A549 (cell line): ENCODE data around the gene JHY. TPM values are rescaled to one million over a fixed set of nuclear protein-coding genes. Genes with fewer than 3 reads are reported as not detected.

ENCODE experiments used
- ATAC-seq, 2 experiments: fragments of 200-7000 bp in 1 of 2; fragments of >200 bp in 1 of 2; cut with Nextera tagmentation in 1 of 2; cut with Tn5 transposase in 1 of 2; 3 replicates each; pipeline versions ENCODE4 v1.8.0 to v1.9.1; 2018 to 2020; ENCODE audit warnings: mild to moderate bottlenecking in 1 of 2, moderate library complexity in 1 of 2
- CTCF ChIA-PET: fragments of 300-600 bp; sonication (Branson Sonifier 250); formaldehyde crosslinking; extraction: SDS; loops from one replicate; lab custom pipeline; 2021; ENCODE audit warnings: antibody characterized with exemption, inconsistent platforms; lab: Yijun Ruan, JAX
- POLR2A ChIA-PET: fragments of 350-600 bp; formaldehyde crosslinking; extraction: SDS; loops from one replicate; lab custom pipeline; 2021; ENCODE audit warnings: antibody characterized with exemption, inconsistent platforms; lab: Yijun Ruan, JAX
- DNase-seq, 2 experiments: peaks; one replicate each; pipeline versions ENCODE4 v3.0.0 to v3.0.0-alpha.2; 2011 to 2016; ENCODE audit warnings: low read depth in 1 of 2, low spot score in 1 of 2
- FAIRE-seq: peaks from 2 replicates; lab custom pipeline; 2011; peaks lifted over from hg19 to GRCh38; lab: Jason Lieb, UNC
- H3K27ac ChIP-seq, 2 experiments: fragments of >200 bp; sonication (Bioruptor Twin); formaldehyde crosslinking; 3 replicates each; pipeline ENCODE4 v1.5.1; 2016 to 2017
- H3K4me1 ChIP-seq: fragments of >200 bp; sonication (Bioruptor Twin); formaldehyde crosslinking; 3 replicates; pipeline ENCODE4 v1.6.1; 2016
- H3K4me2 ChIP-seq: fragments of >200 bp; sonication (Bioruptor Twin); formaldehyde crosslinking; 3 replicates; pipeline ENCODE4 v1.6.1; 2016
- H3K4me3 ChIP-seq: fragments of >200 bp; sonication (Bioruptor Twin); formaldehyde crosslinking; 3 replicates; pipeline ENCODE4 v1.5.1; 2016
- H3K9me3 ChIP-seq: fragments of >200 bp; sonication (Bioruptor Twin); formaldehyde crosslinking; 3 replicates; pipeline ENCODE4 v1.6.1; 2016
- CHD2 ChIP-seq: fragments of 150-350 bp; IDR thresholded peaks from 2 replicates; pipeline ENCODE4 v1.6.1; 2014; ENCODE audit warnings: low read length; ENCODE audit not compliant: partially characterized antibody
- EHMT2 ChIP-seq: fragments of 200-600 bp; sonication (generic); IDR thresholded peaks from 2 replicates; pipeline ENCODE4 v1.6.1; 2016; ENCODE audit warnings: antibody characterized with exemption, low read depth, mild to moderate bottlenecking, moderate library complexity
- FOSL2 ChIP-seq, 2 experiments: fragments of 450-650 bp in 1 of 2; fragments of >200 bp in 1 of 2; sonication (Bioruptor Twin) in 1 of 2; formaldehyde crosslinking; IDR thresholded peaks; 2 replicates each; pipeline versions ENCODE4 v1.5.0 to v1.6.1; 2016 to 2020; ENCODE audit warnings: mild to moderate bottlenecking in 1 of 2, moderate library complexity in 1 of 2
- FOXS1 ChIP-seq: fragments of 250-450 bp; sonication (Bioruptor Pico); IDR thresholded peaks from 2 replicates; pipeline ENCODE4 v1.5.0; 2020; ENCODE audit warnings: mild to moderate bottlenecking, moderate library complexity
- KDM1A ChIP-seq: fragments of 200-600 bp; sonication (generic); IDR thresholded peaks from 2 replicates; pipeline ENCODE4 v1.6.1; 2016; ENCODE audit warnings: low read depth, mild to moderate bottlenecking
- KDM5A ChIP-seq: fragments of 200-600 bp; sonication (generic); IDR thresholded peaks from 2 replicates; pipeline ENCODE4 v1.6.1; 2016; ENCODE audit warnings: antibody characterized with exemption, mild to moderate bottlenecking
- MAZ ChIP-seq: fragments of 150-350 bp; IDR thresholded peaks from 2 replicates; pipeline ENCODE4 v1.6.1; 2014; ENCODE audit warnings: antibody characterized with exemption, low read depth, low read length, borderline replicate concordance
- NFE2L2 ChIP-seq: fragments of 150-350 bp; conservative IDR thresholded peaks from 2 replicates; pipeline ENCODE4 v1.6.1; 2014; ENCODE audit warnings: low read length
- NPAS2 ChIP-seq: fragments of 250-450 bp; sonication (Bioruptor Pico); IDR thresholded peaks from 2 replicates; pipeline ENCODE4 v1.8.0; 2022; ENCODE audit warnings: mild to moderate bottlenecking, moderate library complexity, borderline replicate concordance
- WGBS: methylation state at CpG from one replicate; pipeline ENCODE4 v1.1.6; 2017; ENCODE audit errors: missing lambda C conversion rate; 5-methylcytosine and 5-hydroxymethylcytosine counted together
- polyA plus RNA-seq, 4 experiments: library from polyadenylated mRNA; depleted of rRNA in 3 of 4; stranded (reverse); fragments of >200 nt; fragmentation: RNase III in 1 of 4; extraction: RNeasy Plus Mini Kit Qiagen cat#74134 plus additional on column Dnase treatment in 1 of 4; gene quantifications; 2 replicates in 3 of 4; 3 replicates in 1 of 4; pipeline ENCODE4 v1.2.3, GENCODE V29; 2011 to 2017
- TF ChIP-seq, protein P1 (sequence below): fragments of 200-600 bp; sonication (generic); IDR thresholded peaks from 2 replicates; pipeline ENCODE4 v1.6.1; 2016; ENCODE audit warnings: antibody characterized with exemption, mild to moderate bottlenecking, moderate library complexity
- TF ChIP-seq, protein P2 (sequence below): fragments of >200 bp; sonication (Bioruptor Twin); formaldehyde crosslinking; IDR thresholded peaks from 2 replicates; pipeline ENCODE4 v1.6.1; 2016
- TF ChIP-seq, protein P3 (sequence below): fragments of >200 bp; sonication (Bioruptor Twin); formaldehyde crosslinking; IDR thresholded peaks from 3 replicates; pipeline ENCODE4 v1.5.1; 2016
- TF ChIP-seq, protein P4 (sequence below): fragments of 250-450 bp; sonication (Bioruptor Pico); IDR thresholded peaks from 2 replicates; pipeline ENCODE4 v1.5.0; 2020; ENCODE audit warnings: low read depth, mild to moderate bottlenecking, moderate library complexity
- TF ChIP-seq, protein P5 (sequence below): IDR thresholded peaks from 2 replicates; pipeline ENCODE4 v1.6.1; 2012

The JHY gene
- polyA plus RNA-seq, 2 of the 4 experiments (the other 2 are of a cell fraction), result 3.4 to 6.9 TPM

DNA sequence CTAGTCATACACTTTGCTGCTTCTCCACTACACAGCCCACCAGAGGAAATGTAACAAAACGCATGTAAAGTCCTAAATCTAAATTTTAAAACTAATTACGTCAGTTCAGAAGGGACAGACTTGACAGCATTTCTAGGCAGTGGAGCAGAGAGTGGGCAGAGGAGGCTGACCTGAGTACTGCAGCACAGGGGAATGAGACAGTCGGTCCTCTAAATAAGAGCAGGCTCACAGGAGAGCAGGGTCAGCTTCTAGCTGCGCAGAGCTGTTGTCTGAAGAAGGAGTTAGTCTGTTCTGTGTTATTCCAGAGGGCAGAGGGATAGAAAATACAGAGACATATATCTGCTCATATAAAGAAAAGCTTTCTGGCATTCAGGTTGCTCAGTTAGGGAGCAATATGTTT is 40.3 kb downstream of the JHY start (continued):
- TF ChIP-seq, protein P1, sequence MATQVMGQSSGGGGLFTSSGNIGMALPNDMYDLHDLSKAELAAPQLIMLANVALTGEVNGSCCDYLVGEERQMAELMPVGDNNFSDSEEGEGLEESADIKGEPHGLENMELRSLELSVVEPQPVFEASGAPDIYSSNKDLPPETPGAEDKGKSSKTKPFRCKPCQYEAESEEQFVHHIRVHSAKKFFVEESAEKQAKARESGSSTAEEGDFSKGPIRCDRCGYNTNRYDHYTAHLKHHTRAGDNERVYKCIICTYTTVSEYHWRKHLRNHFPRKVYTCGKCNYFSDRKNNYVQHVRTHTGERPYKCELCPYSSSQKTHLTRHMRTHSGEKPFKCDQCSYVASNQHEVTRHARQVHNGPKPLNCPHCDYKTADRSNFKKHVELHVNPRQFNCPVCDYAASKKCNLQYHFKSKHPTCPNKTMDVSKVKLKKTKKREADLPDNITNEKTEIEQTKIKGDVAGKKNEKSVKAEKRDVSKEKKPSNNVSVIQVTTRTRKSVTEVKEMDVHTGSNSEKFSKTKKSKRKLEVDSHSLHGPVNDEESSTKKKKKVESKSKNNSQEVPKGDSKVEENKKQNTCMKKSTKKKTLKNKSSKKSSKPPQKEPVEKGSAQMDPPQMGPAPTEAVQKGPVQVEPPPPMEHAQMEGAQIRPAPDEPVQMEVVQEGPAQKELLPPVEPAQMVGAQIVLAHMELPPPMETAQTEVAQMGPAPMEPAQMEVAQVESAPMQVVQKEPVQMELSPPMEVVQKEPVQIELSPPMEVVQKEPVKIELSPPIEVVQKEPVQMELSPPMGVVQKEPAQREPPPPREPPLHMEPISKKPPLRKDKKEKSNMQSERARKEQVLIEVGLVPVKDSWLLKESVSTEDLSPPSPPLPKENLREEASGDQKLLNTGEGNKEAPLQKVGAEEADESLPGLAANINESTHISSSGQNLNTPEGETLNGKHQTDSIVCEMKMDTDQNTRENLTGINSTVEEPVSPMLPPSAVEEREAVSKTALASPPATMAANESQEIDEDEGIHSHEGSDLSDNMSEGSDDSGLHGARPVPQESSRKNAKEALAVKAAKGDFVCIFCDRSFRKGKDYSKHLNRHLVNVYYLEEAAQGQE, result no peak
- TF ChIP-seq CHD2, result no peak
- TF ChIP-seq NPAS2 (CRISPR knock-in tag), result no peak
- TF ChIP-seq, all 56 proteins: peak for 0

DNA sequence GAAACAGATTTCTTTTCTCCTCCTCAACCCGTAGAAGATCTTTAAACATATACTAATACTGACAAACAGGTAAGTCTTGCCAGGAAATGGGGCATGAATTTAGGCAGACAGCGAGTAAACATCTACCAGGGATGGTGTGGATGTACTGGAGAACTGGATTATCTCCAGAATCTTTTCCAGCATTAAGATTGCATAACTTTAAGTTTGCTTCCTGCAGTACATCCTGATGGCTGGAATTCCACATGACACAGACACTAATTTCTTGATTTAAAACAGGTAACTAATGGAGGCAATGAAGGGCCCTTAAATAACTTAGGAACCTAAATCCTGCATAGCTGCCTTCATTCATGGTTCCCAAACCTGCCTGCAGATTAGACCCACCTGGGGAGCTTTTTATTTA is 40.7 kb downstream of the JHY start:
- FAIRE-seq, result no peak

DNA sequence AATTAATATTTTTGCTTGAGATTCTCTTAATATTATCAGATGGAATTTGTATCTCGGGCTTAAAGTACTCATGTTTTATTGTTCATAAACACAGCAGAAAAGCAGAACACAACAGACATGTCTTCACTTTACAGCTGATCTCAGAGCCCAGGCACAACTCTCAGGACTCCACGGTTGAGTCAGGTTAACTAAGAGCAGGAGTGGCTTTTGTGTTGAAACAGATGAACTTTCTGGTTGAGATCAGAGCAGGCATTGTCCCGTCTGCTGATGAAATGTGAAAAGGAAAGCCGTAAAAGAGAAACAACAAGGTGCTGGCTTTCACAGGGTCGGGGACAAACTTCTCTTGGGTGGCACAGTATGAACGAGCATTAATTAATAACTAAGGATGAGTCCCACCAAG is 49.0 kb downstream of the JHY start:
- no peak overlapping the region for H3K27ac ChIP-seq
- 59% methylated on average over 6 of the region's 6 CpGs for WGBS
- FAIRE-seq (no peak), ATAC-seq (no peak), DNase-seq (no peak)
- ChIA-PET POLR2A (no interaction called here), CTCF (no interaction called here)
- no peak overlapping the region for H3K4me2 ChIP-seq
- H3K9me3 ChIP-seq, result no peaks in the 10 kb centered on the region
- no peaks in the 10 kb centered on the region for H3K4me1 ChIP-seq
- H3K4me3 ChIP-seq, result no peak overlapping the region
- TF ChIP-seq FOSL2 (IDR thresholded peaks at IDR 0.05) (no peak), FOSL2 (CRISPR knock-in tag; IDR thresholded peaks at IDR 0.05) (no peak), KDM1A (no peak), FOXS1 (CRISPR knock-in tag) (no peak), NFE2L2 (no peak), MAZ (no peak), KDM5A (no peak)
- TF ChIP-seq, protein P2, sequence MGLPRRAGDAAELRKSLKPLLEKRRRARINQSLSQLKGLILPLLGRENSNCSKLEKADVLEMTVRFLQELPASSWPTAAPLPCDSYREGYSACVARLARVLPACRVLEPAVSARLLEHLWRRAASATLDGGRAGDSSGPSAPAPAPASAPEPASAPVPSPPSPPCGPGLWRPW, result no peak
- TF ChIP-seq, protein P3, sequence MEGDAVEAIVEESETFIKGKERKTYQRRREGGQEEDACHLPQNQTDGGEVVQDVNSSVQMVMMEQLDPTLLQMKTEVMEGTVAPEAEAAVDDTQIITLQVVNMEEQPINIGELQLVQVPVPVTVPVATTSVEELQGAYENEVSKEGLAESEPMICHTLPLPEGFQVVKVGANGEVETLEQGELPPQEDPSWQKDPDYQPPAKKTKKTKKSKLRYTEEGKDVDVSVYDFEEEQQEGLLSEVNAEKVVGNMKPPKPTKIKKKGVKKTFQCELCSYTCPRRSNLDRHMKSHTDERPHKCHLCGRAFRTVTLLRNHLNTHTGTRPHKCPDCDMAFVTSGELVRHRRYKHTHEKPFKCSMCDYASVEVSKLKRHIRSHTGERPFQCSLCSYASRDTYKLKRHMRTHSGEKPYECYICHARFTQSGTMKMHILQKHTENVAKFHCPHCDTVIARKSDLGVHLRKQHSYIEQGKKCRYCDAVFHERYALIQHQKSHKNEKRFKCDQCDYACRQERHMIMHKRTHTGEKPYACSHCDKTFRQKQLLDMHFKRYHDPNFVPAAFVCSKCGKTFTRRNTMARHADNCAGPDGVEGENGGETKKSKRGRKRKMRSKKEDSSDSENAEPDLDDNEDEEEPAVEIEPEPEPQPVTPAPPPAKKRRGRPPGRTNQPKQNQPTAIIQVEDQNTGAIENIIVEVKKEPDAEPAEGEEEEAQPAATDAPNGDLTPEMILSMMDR, result no peak

More for the DNA sequence above, 40.7 kb downstream of the JHY start:
- H3K4me1 ChIP-seq, result 0 out of 3 replicates have a peak, but pooled peaks cover 4% of the 10 kb centered on the region
- CTCF ChIA-PET, result no interaction called here
- no peaks in the 10 kb centered on the region for H3K9me3 ChIP-seq
- no peak overlapping the region for H3K4me3 ChIP-seq
- H3K27ac ChIP-seq, result no peak overlapping the region
- ATAC-seq, result no peak
- DNase-seq, result no peak
- POLR2A ChIA-PET, result no interaction called here
- TF ChIP-seq EHMT2, result no peak
- TF ChIP-seq, protein P1, result no peak
- TF ChIP-seq, protein P4, sequence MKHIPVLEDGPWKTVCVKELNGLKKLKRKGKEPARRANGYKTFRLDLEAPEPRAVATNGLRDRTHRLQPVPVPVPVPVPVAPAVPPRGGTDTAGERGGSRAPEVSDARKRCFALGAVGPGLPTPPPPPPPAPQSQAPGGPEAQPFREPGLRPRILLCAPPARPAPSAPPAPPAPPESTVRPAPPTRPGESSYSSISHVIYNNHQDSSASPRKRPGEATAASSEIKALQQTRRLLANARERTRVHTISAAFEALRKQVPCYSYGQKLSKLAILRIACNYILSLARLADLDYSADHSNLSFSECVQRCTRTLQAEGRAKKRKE (CRISPR knock-in tag), result no peak
- TF ChIP-seq, protein P5, sequence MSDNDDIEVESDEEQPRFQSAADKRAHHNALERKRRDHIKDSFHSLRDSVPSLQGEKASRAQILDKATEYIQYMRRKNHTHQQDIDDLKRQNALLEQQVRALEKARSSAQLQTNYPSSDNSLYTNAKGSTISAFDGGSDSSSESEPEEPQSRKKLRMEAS, result no peak
- H3K4me2 ChIP-seq, result no peak overlapping the region
- 59% methylated on average over 2 of the region's 2 CpGs for whole genome bisulfite sequencing
